HCT116 (cell line): ENCODE measurements around the gene MRPL16.
A peak's percentile ranks its signal among the peaks of the same experiment; 100 is the strongest.

ENCODE experiments used
- EZH2phosphoT487 ChIP-seq: fragments of 200-600 bp; IDR thresholded peaks from 2 replicates; pipeline ENCODE4 v1.6.1; 2018; ENCODE audit warnings: antibody characterized with exemption, borderline replicate concordance
- POLR2A ChIP-seq: IDR thresholded peaks from 2 replicates; pipeline ENCODE4 v1.7.0; 2011; ENCODE audit warnings: borderline replicate concordance; ENCODE audit not compliant: insufficient read depth, insufficient read length; ENCODE audit errors: extremely low read depth
- POLR2AphosphoS5 ChIP-seq: IDR thresholded peaks from 2 replicates; pipeline ENCODE4 v1.6.1; 2011; ENCODE audit warnings: mild to moderate bottlenecking, low read depth, low read length, moderate library complexity
- YY1 ChIP-seq: IDR thresholded peaks from 2 replicates; pipeline ENCODE4 v1.6.1; 2011; ENCODE audit warnings: low read length, low read depth, moderate library complexity, mild to moderate bottlenecking; ENCODE audit not compliant: insufficient replicate concordance; ENCODE audit errors: extremely low read depth
- TF ChIP-seq, protein P1 (sequence below), 3 experiments: fragments of 200-600 bp in 1 of 3; sonication (generic) in 1 of 3; IDR thresholded peaks in 2 of 3; conservative IDR thresholded peaks in 1 of 3; 2 replicates each; pipeline ENCODE4 v1.5.1; 2012 to 2017; ENCODE audit warnings: low read depth in 2 of 3, low read length in 2 of 3, antibody characterized with exemption in 1 of 3, borderline replicate concordance in 1 of 3, control low read depth in 1 of 3, mild to moderate bottlenecking in 1 of 3, mixed read lengths in 1 of 3, mixed run types in 1 of 3, moderate library complexity in 1 of 3; ENCODE audit not compliant: insufficient read depth in 1 of 3

DNA sequence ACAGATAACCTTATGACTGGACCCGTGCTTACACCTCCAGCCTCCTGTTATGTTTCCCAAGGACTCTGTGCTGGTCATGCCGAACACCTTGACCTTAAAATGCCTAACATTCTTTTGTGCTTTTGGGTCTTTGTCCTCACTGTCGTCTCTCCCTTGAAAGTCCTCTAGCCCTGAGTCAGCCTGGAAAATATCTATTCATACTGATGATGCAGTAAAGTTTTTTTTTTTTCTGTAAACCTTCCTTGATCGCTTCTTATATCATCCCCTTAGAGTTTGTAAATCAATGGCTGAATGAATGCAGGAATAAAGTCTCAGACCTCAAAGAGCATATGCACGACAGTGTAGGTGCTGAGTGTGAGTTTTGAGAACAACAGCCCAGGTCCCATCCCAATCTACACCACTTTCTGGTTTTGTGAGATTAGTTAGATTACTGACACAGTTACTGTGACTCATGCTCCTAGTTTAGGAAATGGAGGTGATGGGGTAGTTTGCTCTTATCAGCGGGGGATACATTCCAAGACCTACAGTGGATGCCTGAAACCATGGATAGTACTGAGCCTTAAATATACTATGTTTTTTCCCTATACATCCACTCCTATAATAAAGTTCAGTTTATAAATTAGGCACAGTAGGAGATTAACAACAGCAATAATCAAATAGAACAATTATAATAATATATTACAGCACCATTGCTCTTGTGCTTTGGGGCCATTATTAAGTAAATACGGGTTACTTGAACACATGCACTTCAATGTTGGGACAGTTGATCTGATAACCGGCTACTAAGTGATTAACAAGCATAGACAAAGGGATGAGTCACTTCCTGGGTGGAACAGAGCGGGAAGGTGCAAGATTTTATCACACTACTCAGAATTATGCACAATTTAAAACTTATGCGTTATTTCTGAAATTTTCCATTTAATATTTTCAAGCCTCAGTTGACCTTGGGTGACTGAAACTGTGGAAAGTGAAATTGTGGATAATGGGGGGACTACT is 47.2 kb upstream of the MRPL16 start:
- TF ChIP-seq YY1 (no peak), EZH2phosphoT487 (no peak), POLR2A (no peak), POLR2AphosphoS5 (0 out of 2 replicates have a peak, but pooled peaks have one; percentile 22)
- TF ChIP-seq, protein P1, sequence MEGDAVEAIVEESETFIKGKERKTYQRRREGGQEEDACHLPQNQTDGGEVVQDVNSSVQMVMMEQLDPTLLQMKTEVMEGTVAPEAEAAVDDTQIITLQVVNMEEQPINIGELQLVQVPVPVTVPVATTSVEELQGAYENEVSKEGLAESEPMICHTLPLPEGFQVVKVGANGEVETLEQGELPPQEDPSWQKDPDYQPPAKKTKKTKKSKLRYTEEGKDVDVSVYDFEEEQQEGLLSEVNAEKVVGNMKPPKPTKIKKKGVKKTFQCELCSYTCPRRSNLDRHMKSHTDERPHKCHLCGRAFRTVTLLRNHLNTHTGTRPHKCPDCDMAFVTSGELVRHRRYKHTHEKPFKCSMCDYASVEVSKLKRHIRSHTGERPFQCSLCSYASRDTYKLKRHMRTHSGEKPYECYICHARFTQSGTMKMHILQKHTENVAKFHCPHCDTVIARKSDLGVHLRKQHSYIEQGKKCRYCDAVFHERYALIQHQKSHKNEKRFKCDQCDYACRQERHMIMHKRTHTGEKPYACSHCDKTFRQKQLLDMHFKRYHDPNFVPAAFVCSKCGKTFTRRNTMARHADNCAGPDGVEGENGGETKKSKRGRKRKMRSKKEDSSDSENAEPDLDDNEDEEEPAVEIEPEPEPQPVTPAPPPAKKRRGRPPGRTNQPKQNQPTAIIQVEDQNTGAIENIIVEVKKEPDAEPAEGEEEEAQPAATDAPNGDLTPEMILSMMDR (IDR thresholded peaks at IDR 0.05 in 2 of 3, conservative IDR thresholded peaks at IDR 0.05 in 1 of 3; ENCODE audit: borderline replicate concordance in 1 of 3, insufficient read depth in 1 of 3, low read depth in 2 of 3, low read length in 2 of 3) = no peak
